ENCODE measurements around the gene PLAC9.
"Not testable (repeated sequence)": the region's sequence is repeated elsewhere in the genome, so short reads cannot be mapped to it uniquely, and the experiment has no call there.

Gene PLAC9

DNA sequence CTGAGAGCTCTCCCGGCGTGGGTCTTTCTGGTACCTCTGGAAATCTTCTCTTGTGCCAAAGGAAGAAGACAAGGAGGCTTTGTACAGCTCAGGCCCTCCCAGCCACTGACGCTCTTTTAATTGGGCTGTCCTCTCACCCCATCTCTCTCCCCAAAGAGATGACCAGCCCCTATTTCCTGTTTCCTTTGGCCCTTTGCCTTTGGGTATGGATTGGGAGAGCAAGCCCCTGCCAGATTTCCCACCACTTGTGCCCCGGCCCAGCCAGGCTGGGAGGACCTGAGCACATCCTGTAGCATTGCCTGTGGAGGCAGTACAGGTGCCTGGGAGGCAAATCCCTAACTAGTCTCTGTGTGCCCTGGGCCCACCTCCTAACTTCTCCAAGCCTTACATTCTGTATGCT lies 5.7 kb upstream of the PLAC9 start:
- DNase-seq (ENCODE audit: insufficient read length, low spot score) (no peak), FAIRE-seq (no peak)
- TF ChIP-seq, protein P1, sequence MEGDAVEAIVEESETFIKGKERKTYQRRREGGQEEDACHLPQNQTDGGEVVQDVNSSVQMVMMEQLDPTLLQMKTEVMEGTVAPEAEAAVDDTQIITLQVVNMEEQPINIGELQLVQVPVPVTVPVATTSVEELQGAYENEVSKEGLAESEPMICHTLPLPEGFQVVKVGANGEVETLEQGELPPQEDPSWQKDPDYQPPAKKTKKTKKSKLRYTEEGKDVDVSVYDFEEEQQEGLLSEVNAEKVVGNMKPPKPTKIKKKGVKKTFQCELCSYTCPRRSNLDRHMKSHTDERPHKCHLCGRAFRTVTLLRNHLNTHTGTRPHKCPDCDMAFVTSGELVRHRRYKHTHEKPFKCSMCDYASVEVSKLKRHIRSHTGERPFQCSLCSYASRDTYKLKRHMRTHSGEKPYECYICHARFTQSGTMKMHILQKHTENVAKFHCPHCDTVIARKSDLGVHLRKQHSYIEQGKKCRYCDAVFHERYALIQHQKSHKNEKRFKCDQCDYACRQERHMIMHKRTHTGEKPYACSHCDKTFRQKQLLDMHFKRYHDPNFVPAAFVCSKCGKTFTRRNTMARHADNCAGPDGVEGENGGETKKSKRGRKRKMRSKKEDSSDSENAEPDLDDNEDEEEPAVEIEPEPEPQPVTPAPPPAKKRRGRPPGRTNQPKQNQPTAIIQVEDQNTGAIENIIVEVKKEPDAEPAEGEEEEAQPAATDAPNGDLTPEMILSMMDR (IDR thresholded peaks at IDR 0.05; ENCODE audit: insufficient read depth, missing control alignments), result no peak

DNA sequence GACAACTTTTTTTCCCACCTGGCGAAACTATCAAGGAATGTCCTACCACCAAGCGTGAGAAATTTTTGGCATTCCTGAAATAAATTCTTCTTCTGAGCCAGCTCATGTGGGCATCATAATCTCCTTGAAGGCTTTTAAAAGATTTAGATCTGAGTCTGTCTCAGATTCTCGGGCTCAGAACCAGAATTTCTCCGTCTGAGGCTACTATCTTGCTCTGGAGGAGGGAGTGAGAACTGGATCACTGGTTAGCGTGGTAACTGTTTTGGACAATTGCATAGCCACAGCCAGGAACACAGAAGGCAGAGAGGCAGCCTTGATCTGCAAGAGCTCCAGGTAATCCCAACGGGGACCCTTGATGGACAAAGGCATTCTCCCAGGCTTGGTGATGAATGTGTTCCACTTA lies 1.0 kb upstream of the PLAC9 start:
- no peak for FAIRE-seq
- TF ChIP-seq, protein P1 (IDR thresholded peaks at IDR 0.05; ENCODE audit: insufficient read depth, missing control alignments), result no peak
- no peak for DNase-seq (ENCODE audit: insufficient read length, low spot score)

DNA sequence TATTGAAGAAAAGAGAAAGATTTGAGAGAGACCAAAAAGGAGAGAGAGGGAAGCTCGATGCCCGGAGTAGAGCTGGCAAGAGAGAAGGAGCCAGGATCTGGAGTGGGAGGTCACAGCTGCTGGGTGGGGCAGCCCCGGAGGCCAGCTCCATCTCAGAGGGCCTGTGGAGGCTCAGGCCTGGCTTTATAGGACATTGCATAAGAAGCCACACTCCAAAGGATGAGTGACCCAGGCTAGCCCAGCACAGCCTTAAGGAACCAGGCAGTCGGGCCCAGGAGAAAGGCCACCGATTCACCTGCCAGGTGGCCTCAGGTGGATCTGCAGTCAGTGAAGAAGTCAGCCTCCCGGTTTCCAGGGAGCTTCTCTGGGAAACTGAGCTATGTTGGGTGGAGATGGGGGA lies 676 bp downstream of the PLAC9 start:
- no peak for FAIRE-seq
- DNase-seq (ENCODE audit: insufficient read length, low spot score), result no peak
- TF ChIP-seq, protein P1 (IDR thresholded peaks at IDR 0.05; ENCODE audit: insufficient read depth, missing control alignments), result no peak

DNA sequence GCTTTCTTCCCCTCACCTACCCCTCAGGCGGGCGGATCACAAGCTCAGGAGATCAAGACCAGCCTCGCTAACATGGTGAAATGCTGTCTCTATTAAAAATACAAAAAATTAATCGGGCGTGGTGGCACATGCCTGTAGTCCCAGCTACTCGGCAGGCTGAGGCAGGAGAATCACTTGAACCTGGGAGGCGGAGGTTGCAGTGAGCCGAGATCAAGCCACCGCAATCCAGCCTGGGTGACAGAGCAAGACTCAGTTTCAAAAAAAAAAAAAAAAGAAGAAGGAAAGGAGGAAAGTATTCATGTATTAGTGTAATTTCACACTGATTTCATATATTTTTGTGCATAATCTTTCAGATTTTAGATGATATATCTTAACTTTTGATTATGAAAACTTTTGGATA lies 1.2 kb downstream of the PLAC9 start:
- DNase-seq (ENCODE audit: insufficient read length, low spot score); FAIRE-seq: not testable (repeated sequence)

DNA sequence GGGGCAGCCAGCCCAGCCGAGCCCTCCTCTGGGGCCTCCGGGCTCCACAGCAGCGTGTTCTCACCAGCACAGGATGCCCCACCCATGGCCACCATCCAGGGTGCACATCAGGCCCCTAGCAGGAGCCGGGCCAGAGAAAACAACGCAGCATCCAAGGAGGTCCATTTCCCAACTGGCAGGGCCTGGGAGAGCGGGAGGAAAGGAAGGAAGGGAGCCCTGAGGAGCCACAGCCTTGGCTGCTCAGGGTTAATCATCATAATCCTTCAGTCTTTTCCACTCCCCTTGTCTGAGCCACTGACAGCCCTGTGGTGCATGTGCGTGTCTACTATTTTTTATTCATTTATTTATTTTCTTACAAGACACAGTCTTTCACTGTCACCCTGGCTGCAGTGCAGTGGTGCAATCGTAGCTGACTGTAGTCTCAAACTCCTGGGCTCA lies 3.6 kb downstream of the PLAC9 start:
- FAIRE-seq, result no peak
- DNase-seq (ENCODE audit: insufficient read length, low spot score), result no peak
- TF ChIP-seq, protein P1 (IDR thresholded peaks at IDR 0.05; ENCODE audit: insufficient read depth, missing control alignments), result no peak

DNA sequence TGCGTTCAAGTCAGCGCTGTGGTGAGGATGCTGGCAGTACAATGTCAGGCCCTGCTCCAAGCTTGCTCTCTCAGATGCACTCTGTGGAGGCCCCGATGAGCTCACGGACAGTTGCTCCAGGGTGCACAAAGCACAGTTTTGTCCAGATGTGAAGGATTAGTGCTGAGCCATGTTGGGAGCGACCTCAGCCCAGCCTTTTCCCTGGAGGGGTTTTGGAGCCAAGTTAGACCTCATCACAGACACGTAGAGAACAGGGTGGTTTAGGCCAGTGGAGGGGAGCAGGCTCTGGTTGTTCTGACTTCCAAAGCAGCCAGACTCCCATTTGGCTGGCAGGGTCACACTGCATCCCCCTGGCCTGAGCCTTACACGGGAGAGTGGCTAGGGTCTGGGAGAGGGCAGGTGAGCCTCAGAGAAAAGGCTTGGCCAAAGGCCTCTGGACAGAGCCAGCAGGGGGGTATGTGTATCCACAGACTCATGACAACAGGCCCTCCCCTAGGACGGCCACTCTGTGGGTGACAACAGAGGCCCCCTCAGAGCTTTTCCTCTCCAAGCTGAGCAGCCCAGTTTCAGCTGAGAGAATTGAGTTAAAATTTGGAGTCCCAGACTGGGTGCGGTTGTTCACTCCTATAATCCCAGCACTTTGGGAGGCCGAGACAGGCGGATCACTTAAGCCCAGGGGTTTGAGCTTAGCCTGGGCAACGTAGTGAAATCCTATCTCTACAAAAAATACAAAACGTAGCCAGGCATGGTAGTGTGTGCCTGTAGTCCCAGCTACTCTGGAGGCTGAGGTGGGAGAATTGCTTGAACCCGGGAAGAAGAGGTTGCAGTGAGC lies 4.7 kb downstream of the PLAC9 start:
- DNase-seq (ENCODE audit: insufficient read length, low spot score) (no peak), FAIRE-seq (no peak)
- TF ChIP-seq, protein P1 (IDR thresholded peaks at IDR 0.05; ENCODE audit: insufficient read depth, missing control alignments), result no peak

DNA sequence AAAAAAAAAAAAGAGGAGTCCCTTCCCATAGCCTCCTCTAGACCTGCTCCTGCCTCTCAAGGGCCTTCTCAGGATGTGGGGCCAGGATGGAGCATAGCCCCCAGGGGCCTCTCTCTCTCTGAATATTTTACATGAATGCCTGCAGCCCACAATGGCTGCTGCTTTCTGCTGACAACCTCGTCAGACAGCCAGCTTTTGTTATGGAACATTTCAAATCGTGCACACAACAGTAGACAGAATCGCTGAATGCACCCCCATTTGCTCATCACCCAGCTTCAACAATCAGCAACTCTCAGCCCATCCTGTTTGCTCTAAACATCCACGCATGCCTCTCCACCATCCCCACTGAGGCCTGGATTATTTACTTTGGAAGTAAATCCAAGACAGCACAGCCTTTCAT lies 5.4 kb downstream of the PLAC9 start:
- DNase-seq (ENCODE audit: insufficient read length, low spot score) (no peak), FAIRE-seq (no peak)
- TF ChIP-seq, protein P1 (IDR thresholded peaks at IDR 0.05; ENCODE audit: insufficient read depth, missing control alignments), result no peak

Data from D721Med (cell line).